ENCODE data around the gene MAPK8IP2. TPM values are rescaled to one million over a fixed set of nuclear protein-coding genes. Genes with fewer than 3 reads are reported as not detected.

The MAPK8IP2 gene
- total RNA-seq, 2 experiments from 2014 or later: 0.05 to 0.15 TPM

DNA sequence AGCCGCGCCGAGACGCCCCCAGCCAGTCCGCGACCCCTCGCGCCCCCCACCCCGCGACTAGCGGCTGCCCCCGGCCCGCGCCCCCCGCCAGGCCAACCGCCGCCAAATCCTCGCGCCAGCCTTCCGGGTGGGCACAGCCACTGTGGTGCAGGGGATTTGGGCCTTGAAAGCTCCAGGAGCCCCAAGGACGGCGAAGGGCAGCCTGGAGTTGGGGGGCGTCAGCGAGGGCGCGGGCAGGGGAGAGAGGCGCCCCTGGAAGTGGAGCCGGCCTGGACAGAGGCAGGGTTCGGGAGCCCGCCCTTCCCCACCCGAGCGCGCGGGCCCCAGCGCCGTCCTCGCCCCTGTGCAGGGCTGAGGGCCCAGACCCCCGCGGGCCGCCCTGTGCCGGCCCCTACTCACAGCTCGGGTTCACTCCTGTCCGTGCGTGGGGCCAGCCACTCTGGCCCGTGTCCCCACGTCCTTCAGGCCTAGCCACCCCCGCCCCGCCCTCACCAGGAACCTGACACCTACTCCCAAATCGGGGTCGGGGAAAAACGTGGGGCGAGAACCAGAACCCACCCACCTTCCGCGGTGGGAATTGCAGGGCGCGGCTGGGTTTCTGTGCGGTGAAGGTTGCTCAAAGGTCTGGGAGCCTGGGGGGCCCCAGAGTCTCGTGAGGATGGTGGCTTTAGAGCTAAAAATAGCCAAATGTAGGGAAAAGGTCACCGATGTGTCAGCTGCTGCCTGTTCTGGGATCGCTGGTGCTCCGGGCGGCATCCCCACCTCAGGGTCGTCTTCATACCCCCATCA lies 22.4 kb upstream of the MAPK8IP2 start, which contains the start of gene CPT1B:
Gene CPT1B (minus strand): TSS at position 441 of the 789 bp plus-strand sequence. CDS start 512 bp downstream, outside the sequence.
- H3K4me1 Mint-ChIP-seq (ENCODE audit: low read depth): peaks cover 27% of the 10 kb centered on the region
- H3K27me3 Mint-ChIP-seq (ENCODE audit: low read depth): no peaks in the 10 kb centered on the region
- H3K27ac Mint-ChIP-seq: no peak within 1 kb of the TSS
- peaks cover 21% of the 10 kb centered on the region for H3K36me3 Mint-ChIP-seq (ENCODE audit: low read depth)
- CTCF ChIA-PET: interaction anchor here (0.6 to 1.1 kb wide), 4 partner anchors 15 to 746 kb away, joined by 3 to 4 read pairs (median 4); partner anchors contain the start of gene SYCE3
- intact Hi-C loops (cut with micrococcal nuclease): no loop called here
- H3K9me3 Mint-ChIP-seq: no peaks in the 10 kb centered on the region
- H3K4me3 Mint-ChIP-seq: no peak within 1 kb of the TSS
- DNase-seq: no peak

DNA sequence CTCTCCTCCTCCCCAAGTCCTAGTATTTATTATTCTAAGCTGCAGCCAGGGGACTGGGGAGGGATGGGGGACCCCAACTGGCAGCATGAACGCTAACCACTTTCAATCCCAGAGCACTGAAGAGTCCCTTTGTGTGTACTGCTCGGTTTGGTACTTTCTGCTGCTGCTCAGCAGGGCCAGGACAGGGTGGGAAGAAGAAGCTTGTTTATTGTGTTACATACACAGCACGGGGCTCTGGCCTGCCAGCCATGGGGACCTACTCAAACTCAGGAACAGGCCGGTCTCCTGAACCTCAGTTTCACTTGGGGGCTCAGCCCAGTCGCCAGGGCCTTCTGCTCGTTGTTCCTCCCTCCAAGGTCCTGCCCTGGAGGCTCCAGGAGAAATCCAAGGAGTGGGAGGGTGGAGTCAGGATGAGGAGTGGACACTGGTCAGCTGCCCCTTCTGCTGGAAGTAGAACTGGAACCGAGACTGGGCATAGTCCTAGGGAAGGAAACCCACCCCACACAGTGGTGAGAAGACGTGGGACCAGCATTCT lies 21.8 kb upstream of the MAPK8IP2 start:
- CTCF ChIA-PET: interaction anchor here (0.9 to 1.1 kb wide), 3 partner anchors 16 to 70 kb away, joined by 3 to 4 read pairs (median 4); partner anchors contain the start of gene SYCE3
- Mint-ChIP-seq H3K27me3 (ENCODE audit: low read depth) (no peaks in the 10 kb centered on the region), H3K36me3 (ENCODE audit: low read depth) (peaks cover 23% of the 10 kb centered on the region), H3K4me1 (ENCODE audit: low read depth) (peaks cover 33% of the 10 kb centered on the region), H3K27ac (no peak overlapping the region), H3K4me3 (no peak overlapping the region), H3K9me3 (no peaks in the 10 kb centered on the region)
- intact Hi-C loops (cut with micrococcal nuclease): no loop called here
- no peak for DNase-seq

DNA sequence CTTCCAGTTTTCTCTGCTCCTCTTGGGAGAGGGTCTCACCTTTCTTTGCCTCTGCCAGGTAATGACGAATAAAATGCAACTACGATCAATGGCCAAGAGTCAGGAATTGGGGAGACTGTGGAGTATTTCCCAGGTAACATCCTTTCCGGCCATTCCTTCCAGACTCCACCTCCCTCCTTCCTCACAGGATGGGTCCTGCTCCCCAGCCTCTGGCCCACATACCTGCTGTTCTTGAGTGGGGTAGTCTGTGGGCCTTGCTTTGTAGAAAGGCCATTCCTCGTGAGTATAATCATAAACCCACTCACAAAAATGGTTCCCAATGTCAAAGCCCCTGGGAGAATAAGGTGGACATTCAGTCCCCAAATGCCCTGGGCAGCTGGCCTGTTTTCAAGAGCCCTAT lies 20.8 kb upstream of the MAPK8IP2 start:
- peaks cover 23% of the 10 kb centered on the region for H3K36me3 Mint-ChIP-seq (ENCODE audit: low read depth)
- intact Hi-C loops (cut with micrococcal nuclease): no loop called here
- H3K27ac Mint-ChIP-seq: no peak overlapping the region
- no peak overlapping the region for H3K4me3 Mint-ChIP-seq
- CTCF ChIA-PET: no interaction called here
- H3K9me3 Mint-ChIP-seq: no peaks in the 10 kb centered on the region
- peaks cover 35% of the 10 kb centered on the region for H3K4me1 Mint-ChIP-seq (ENCODE audit: low read depth)
- no peak for DNase-seq
- no peaks in the 10 kb centered on the region for H3K27me3 Mint-ChIP-seq (ENCODE audit: low read depth)

DNA sequence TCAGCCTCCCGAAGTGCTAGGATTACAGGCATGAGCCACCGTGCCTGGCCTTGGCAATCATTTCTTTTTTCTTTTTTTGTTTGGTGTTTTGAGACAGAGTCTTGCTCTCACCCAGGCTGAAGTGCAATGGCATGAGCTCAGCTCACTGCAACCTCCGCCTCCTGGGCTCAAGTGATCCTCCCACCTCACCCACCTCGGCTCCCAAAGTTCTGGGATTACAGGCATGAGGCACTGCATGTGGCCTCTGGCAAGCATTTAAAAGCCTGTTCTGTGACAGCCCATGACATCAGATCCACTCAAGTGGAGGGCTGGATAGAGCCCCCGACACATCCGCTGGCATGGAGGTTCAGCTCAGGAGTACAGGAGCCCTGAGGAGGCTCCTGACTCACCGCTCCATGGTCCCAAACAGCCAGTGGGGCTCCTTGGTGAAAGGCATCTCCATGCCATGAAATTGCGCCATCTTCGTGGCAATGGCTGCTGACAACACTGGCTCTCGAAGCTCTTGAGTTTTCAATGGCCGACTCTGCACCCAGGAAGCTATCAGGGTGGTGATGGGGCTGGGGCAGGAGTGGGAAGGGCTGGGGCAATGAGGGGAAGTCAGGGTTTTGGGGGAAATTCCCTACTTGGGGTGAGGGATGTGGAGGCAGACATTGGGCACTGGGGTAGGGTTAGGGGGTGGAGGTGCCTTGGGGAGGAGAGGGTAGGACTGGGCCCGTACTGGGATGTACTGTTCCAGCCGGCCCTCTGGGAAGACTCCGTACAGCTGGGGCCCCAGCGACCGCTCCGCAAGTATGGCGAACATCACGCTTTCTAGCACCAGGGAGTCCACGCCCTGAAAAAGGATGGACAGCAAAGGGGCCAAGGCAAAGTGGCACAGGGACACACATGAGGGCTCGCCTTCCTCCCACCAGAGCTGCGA lies 19.3 kb upstream of the MAPK8IP2 start:
- H3K36me3 Mint-ChIP-seq (ENCODE audit: low read depth): peaks cover 23% of the 10 kb centered on the region
- intact Hi-C loops (cut with micrococcal nuclease): no loop called here
- no peaks in the 10 kb centered on the region for H3K9me3 Mint-ChIP-seq
- CTCF ChIA-PET: interaction anchor here (0.9 to 2.6 kb wide), 4 partner anchors 15 to 56 kb away, joined by 3 to 9 read pairs (median 6); partner anchors contain the start of gene SCO2
- peak overlapping the region; percentile 71 for H3K27ac Mint-ChIP-seq
- DNase-seq: no peak
- peak overlapping the region; percentile 91 for H3K4me3 Mint-ChIP-seq
- H3K4me1 Mint-ChIP-seq (ENCODE audit: low read depth): peaks cover 35% of the 10 kb centered on the region
- no peaks in the 10 kb centered on the region for H3K27me3 Mint-ChIP-seq (ENCODE audit: low read depth)

DNA sequence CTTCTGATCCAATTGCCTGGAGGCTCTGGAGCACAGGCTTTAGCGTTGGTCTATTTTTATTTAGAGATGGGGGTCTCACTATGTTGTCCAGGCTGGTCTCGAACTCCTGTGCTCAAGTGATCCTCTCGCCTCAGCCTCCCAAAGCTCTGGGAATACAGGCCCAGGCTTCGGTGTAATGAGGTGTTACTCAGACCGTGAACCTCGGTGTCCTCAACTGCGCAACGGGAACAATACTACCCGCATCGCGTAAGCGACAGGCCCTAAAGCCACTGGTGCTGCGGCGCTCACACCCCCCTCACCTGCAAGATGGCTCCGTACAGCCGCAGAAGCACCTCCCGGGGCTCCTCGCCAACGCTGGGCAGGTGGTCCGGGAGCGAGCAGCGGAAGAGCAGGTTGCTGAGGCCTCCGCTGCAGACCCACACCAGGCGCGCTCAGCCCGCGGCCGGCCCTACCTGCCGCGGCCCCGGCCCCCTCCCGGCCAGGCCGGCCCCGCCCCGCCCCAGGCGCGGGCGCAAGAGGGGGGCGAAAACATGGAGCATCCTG lies 18.6 kb upstream of the MAPK8IP2 start:
- no peaks in the 10 kb centered on the region for H3K27me3 Mint-ChIP-seq (ENCODE audit: low read depth)
- H3K27ac Mint-ChIP-seq: peak overlapping the region; percentile 82
- H3K4me1 Mint-ChIP-seq (ENCODE audit: low read depth): peaks cover 35% of the 10 kb centered on the region
- intact Hi-C loops (cut with micrococcal nuclease): loop anchor here (1.0 to 2.0 kb wide), 6 partner anchors 20 to 74 kb away; partner anchors contain the start of genes NCAPH2 and SYCE3
- H3K36me3 Mint-ChIP-seq (ENCODE audit: low read depth): peaks cover 23% of the 10 kb centered on the region
- no peaks in the 10 kb centered on the region for H3K9me3 Mint-ChIP-seq
- H3K4me3 Mint-ChIP-seq: peak overlapping the region; percentile 91
- DNase-seq: peak; percentile 50
- CTCF ChIA-PET: interaction anchor here (0.9 to 2.6 kb wide), 4 partner anchors 34 to 85 kb away, joined by 3 to 9 read pairs (median 6); partner anchors contain the start of gene SCO2

DNA sequence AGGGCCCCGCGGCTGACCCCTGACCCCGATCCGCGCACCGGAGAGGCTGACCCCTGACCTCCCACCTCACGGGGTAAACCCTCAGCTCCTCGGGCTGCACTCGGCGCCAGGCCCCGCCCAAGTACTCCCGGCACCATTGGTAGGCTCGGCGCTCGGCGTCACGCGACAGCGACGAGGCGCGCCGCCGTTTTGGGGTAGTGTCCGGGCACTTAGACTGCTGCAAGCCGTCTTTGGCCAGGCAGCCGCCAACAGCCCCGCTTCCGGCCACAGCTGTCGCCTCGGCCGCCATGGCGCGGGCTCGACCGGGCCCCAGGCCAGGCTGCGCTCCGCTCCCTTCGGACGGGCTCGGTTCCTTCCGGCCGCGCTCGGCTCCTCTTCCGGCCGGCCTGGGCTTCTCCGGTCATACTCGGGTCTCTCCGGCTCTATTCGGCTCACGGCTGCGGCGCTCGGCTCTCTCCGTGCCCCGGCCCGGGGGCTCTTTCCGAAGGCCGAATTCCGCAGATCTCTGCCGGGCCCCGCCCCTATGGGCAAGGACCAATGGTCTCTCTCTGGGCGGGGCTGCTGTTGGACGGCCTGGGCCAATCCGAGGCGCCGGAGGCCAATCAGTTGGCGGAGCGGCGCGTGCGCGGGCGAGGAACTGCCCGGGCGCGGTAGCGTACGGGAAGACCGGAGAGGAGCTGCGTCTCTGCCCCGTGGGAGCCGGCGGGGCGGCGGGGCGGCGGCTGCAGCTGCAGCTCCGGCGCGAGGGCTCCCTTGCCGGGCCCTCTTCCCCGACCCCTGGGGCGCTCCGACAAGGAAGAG lies 17.9 kb upstream of the MAPK8IP2 start, which contains the start of gene CHKB:
Gene CHKB (minus strand): TSS at position 357 of the 801 bp plus-strand sequence. CDS start 68 bp downstream, at position 289.
- Mint-ChIP-seq H3K27me3 (ENCODE audit: low read depth) (no peaks in the 10 kb centered on the region), H3K4me3 (peak within 1 kb of the TSS; percentile 91), H3K27ac (peak within 1 kb of the TSS; percentile 82), H3K4me1 (ENCODE audit: low read depth) (peaks cover 31% of the 10 kb centered on the region), H3K9me3 (no peaks in the 10 kb centered on the region), H3K36me3 (ENCODE audit: low read depth) (peaks cover 20% of the 10 kb centered on the region)
- DNase-seq: peak; percentile 99
- CTCF ChIA-PET: interaction anchor here (1.0 to 2.6 kb wide), 3 partner anchors 38 to 86 kb away, joined by 3 to 9 read pairs (median 8); partner anchors contain the start of gene SCO2
- intact Hi-C loops (cut with micrococcal nuclease): loop anchor here (1.0 to 2.0 kb wide), 7 partner anchors 20 to 109 kb away; partner anchors contain the start of genes NCAPH2 and SYCE3

DNA sequence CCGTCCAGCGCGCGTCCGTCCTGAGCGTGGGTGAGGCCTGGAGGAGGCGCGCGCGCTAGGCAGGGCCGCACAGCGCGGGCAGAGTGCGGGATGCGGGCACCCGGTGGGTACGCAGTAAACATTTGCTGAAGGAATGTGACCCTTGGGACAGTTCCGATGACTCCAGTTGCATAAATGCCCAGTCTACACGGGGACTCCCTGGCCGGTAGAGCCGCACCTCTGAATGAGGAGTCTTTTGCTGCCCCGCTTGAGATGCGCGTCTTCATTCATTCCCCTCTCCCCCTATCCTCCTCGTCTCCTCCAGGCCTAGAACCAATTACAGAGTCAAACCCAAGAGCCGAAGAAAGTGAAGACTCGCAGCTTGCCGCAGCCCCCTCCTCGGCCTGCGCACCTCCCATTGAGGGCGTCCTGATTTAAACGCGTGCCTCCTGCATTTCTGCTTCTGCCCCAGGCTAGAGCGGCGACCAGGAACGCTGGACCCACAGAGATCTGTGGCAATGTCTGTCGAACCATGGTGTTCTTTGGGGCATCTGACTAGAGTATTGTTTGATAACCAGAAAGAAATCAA lies 17.2 kb upstream of the MAPK8IP2 start:
- peak overlapping the region; percentile 62 for H3K27ac Mint-ChIP-seq
- no peaks in the 10 kb centered on the region for H3K9me3 Mint-ChIP-seq
- peaks cover 30% of the 10 kb centered on the region for H3K4me1 Mint-ChIP-seq (ENCODE audit: low read depth)
- H3K4me3 Mint-ChIP-seq: peak overlapping the region; percentile 91
- no peaks in the 10 kb centered on the region for H3K27me3 Mint-ChIP-seq (ENCODE audit: low read depth)
- no peak for DNase-seq
- H3K36me3 Mint-ChIP-seq (ENCODE audit: low read depth): peaks cover 20% of the 10 kb centered on the region
- intact Hi-C loops (cut with micrococcal nuclease): loop anchor here (1.0 to 2.0 kb wide), 2 partner anchors 57 to 108 kb away; no protein-coding TSS in a partner anchor
- CTCF ChIA-PET: interaction anchor here (0.8 to 2.6 kb wide), 2 partner anchors 26 to 58 kb away, joined by 3 to 9 read pairs; partner anchors contain the start of gene SCO2

DNA sequence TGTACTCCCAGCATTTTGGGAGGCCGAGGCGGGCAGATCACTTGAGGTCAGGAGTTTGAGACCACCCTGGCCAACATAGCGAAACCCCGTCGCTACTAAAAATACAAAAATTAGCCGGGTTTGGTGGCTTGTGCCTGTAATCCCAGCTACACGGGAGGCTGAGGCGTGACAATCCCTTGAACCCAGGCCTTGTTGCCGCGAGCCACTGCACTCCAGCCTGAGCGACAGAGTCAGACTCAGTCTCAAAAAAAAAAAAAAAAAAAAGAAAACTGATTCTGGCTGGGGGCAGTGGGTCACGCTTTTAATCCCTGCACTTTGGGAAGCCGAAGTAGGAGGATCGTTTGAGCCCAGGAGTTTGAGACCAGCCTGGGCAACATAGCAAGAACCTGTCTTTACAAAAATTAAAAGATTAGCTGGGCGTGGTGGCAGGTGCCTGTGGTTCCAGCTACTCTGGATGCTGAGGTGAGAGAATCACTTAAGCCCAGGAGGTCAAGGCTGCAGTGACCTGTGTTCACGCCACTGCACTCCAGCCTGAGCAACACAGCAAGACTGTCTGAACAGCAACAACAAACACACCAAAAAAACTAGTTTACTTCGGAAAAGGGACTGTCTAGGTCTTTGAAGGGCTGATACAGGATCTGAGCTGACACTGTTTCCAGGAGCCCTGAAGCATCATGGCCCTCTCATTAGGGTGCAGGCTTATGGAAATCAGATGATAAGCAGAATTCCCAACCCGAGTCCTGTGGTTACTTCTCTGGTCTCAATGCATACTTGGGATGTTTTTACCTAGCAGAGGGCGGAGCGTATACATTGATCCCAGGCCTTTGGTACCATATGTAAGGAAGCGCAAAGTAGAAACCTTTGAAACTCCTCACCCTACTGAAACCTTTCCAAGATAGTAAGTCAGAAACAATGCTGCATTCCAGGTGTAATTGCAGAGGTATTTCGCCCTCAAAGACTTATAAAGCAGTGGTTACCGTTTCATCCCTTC lies 16.2 kb upstream of the MAPK8IP2 start:
- peaks cover 17% of the 10 kb centered on the region for H3K36me3 Mint-ChIP-seq (ENCODE audit: low read depth)

DNA sequence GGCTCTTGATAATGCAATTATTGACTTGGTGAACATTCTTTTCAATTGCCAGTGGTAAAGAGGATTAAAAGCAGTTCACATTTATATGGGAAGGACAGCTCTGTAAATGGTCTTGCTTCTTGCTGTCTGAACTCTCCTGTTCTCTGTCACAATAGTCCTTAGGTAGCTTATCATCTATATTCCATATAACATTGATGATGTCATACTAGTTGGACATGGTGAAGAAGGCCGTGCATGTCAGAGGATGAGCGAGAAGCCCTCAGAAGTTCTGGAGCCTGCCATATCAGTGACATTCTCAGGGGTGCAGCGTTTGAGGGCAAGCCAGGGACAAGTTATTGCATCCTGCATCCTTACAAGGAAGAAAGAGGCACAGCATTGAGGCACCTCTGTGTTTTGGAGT lies 15.4 kb upstream of the MAPK8IP2 start:
- H3K27ac Mint-ChIP-seq: no peak overlapping the region
- H3K27me3 Mint-ChIP-seq (ENCODE audit: low read depth): no peaks in the 10 kb centered on the region
- no peak for DNase-seq
- no peaks in the 10 kb centered on the region for H3K9me3 Mint-ChIP-seq
- CTCF ChIA-PET: interaction anchor here (0.6 to 1.2 kb wide), 3 partner anchors 19 to 35 kb away, joined by 3 to 4 read pairs (median 4); partner anchors contain the start of gene SYCE3
- H3K4me3 Mint-ChIP-seq: no peak overlapping the region
- intact Hi-C loops (cut with micrococcal nuclease): no loop called here
- peaks cover 11% of the 10 kb centered on the region for H3K36me3 Mint-ChIP-seq (ENCODE audit: low read depth)
- peaks cover 21% of the 10 kb centered on the region for H3K4me1 Mint-ChIP-seq (ENCODE audit: low read depth)

More for the DNA sequence above, 16.2 kb upstream of the MAPK8IP2 start:
- H3K9me3 Mint-ChIP-seq: no peaks in the 10 kb centered on the region
- H3K4me1 Mint-ChIP-seq (ENCODE audit: low read depth): peaks cover 28% of the 10 kb centered on the region
- intact Hi-C loops (cut with micrococcal nuclease): no loop called here
- CTCF ChIA-PET: interaction anchor here (0.6 to 1.2 kb wide), 4 partner anchors 18 to 36 kb away, joined by 3 to 4 read pairs (median 4); partner anchors contain the start of gene SYCE3
- H3K27me3 Mint-ChIP-seq (ENCODE audit: low read depth): no peaks in the 10 kb centered on the region
- peak overlapping the region; percentile 91 for H3K4me3 Mint-ChIP-seq
- DNase-seq: no peak
- no peak overlapping the region for H3K27ac Mint-ChIP-seq

DNA sequence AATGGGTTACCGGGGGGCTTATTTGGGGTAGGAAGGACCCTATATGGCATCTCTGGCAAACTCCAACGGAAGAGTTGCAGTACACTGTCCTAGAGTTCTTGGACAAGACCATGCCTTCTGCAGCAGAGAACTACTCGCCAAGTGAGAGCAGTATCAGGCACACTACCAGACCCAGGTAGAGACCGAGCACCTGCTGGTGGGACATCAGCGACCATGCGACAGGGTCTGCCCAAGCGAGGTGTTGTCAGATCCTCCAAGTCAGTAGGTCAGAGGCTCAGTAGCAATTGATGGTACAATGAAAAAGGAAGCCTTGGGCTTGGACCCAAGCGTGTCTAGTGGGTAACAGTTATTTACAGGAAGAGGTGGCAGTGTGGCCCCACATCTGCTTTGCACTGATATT lies 14.8 kb upstream of the MAPK8IP2 start:
- Mint-ChIP-seq H3K4me3 (no peak overlapping the region), H3K27me3 (ENCODE audit: low read depth) (no peaks in the 10 kb centered on the region), H3K27ac (no peak overlapping the region), H3K36me3 (ENCODE audit: low read depth) (peaks cover 8% of the 10 kb centered on the region), H3K4me1 (ENCODE audit: low read depth) (peaks cover 18% of the 10 kb centered on the region), H3K9me3 (no peaks in the 10 kb centered on the region)
- CTCF ChIA-PET: no interaction called here
- intact Hi-C loops (cut with micrococcal nuclease): no loop called here
- DNase-seq: no peak

All from activated naive CD4-positive, alpha-beta T cell treated with anti-CD3 and anti-CD28 coated beads for 36 hours (primary cell).